Fibroblast of peridontal ligament (primary cell): ENCODE data around the gene C3orf38.
"Not testable (repeated sequence)": the region's sequence is repeated elsewhere in the genome, so short reads cannot be mapped to it uniquely, and the experiment has no call there.

Experiments
- DNase-seq: peaks from one replicate; pipeline ENCODE4 v3.0.0-alpha.2; 2010; ENCODE audit errors: extremely low read depth

C3orf38 gene

GRCh38 chr3:88152841-88153240 is 3.1 kb downstream of the C3orf38 start:
- DNase-seq = no peak

- DNase-seq = no peak
Observed at GRCh38 chr3:88166419-88166971, 16.7 kb downstream of the C3orf38 start.

DNA sequence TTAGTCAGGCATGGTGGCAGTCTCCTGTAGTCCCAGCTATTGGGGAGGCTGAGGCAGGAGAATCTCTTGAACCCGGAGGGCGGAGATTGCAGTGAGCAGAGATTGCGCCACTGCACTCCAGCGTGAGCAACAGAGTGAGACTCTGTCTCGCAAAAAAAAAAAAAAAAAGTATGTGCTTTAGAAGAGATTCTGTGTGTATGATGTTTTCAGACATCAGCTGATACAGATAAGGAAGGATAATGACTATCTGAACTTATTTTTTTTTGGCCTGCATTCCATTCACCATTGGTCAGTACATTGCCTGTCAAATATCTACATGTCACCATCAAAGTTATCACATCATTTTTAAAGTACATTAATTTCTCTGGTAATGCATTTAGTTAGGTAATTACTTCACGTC is 17.4 kb downstream of the C3orf38 start:
- no peak for DNase-seq

- DNase-seq = peak; percentile 11
Observed at GRCh38 chr3:88167704-88168103, 17.9 kb downstream of the C3orf38 start.

DNA sequence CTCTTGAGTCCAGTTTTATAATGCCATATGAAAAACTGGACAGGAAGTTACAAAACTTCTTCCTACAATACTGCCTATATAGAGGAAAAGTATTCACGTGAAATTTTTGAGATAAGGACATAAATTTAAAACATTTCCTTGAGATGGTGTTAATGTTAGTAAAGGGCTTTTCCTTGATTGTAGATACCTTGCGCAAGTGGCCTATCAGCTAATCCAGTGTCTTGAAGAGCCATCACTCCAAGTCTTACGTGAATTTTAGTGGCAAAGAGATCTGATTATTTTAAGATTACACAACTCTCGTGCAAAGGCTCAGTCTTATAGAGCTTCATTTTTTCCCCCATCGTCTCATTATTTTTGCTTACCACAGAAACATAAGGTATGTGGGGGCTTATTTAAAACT is 18.4 kb downstream of the C3orf38 start:
- DNase-seq = no peak

DNA sequence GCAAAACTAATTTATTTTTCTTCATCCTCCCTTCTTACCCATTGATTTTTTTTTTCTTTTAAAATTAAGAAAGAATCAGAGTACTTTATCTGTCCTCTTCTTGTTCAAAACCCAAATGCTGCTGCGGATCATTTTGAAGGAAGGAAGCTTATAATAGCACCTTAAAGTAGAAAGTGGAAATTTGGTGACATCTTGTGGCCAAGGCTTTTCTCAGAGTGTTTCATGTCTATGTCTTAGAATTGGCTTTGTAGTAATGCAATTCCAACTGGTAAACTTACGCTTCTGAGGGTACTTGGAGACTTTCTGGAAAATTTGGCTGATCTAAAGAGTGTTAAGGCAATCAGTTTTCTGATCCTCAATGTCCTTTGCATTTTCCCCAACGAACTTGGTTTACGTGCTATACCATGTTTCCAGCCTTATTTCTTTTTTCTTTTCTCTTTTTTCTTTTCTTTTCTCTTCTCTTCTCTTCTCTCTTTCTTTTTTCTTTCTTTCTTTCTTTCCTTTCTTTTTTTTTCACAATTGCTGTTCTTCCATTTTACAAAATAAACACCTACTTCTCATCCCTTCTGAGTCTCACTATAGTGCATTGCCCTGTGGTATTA is 30.7 kb downstream of the C3orf38 start:
- DNase-seq = peak; percentile 80

GRCh38 chr3:88182165-88182918 is 32.6 kb downstream of the C3orf38 start:
- DNase-seq = not testable (repeated sequence)

DNA sequence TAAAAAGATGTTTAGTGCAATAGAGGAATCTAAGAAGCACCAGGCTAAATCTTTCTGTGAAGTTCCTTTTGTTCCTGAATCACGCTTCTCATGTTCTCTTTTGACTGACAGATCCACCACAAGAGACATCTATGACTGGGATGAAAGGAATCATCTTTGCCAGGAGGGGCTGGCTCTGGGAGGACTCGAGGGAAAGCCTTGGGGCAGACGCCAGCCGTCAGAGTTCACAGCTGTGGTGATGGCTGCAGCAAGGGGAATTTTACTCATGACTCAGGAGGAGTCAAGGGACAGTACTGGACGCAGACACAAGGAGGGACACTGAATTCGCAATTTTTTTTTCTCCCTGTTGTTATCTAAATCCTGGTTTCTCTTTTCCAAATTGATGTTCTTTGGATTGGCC is 38.7 kb downstream of the C3orf38 start:
- DNase-seq = peak; percentile 29

DNA sequence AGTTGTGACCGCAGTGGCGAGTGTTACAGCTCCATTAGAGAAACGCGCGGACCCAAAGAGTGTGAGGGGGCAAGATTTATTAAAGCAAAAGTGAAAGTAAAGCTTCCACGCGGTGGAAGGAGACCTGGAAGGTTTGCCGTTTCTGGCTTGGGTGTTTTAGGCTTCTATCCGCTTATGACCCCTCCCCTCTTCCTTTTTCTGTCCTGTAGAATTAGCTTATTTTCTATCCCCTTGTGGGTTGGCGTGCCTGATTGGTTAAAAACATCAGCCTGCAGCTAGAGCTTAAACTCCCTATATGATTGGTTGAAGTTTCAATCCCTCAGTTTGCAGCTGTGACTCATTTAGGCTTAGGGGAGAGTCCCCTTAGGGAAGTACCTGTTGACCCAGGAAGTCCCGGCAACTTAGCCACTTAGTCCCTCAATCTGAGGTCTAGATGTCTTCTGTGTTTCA is 39.6 kb downstream of the C3orf38 start:
- DNase-seq = no peak

DNA sequence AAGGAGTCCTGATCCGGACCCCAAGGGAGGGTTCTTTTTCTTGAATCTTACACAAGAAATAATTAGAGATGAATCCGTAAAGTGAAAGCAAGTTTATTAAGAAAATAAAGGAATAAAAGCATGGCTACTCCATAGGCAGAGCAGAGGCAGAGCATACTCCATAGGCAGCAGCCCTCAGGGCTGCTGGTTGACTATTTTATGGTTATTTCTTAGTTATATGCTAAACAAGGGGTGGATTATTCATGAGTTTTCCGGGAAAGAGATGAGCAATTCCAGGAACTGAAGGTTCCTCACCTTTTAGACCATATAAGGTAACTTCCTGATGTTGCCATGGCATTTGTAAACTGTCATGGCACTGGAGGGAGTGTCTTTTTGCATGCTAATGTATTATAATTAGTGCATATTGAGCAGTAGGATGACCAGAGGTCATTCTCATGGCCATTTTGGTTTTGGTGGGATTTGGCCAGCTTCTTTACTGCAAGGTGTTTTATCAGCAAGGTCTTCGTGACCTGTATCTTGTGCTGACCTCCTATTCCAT is 42.2 kb downstream of the C3orf38 start:
- DNase-seq = no peak

DNA sequence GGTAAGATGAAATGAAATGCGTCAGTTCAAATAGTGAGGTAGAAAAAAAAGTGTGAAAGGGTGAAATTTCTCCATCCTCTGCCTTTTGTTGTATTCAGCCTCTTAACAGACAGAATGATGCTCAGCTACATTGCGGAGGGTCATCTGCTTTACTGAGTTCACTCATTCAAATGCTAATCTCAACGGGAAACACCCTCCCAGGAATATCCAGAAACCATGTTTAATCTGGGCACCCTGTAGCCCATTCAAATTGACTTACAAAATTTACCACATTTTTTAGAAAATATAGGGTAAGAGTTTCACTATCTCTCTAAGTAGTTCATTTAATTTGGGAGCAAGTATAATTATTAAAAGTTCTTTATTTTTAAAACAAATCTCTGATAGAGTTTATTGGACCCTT is 42.9 kb downstream of the C3orf38 start:
- DNase-seq = no peak

GRCh38 chr3:88195951-88196434 is 46.2 kb downstream of the C3orf38 start:
- DNase-seq = peak; percentile 71

- no peak for DNase-seq
Observed at GRCh38 chr3:88198121-88198520, 48.4 kb downstream of the C3orf38 start.

- peak; percentile 84 for DNase-seq
Observed at GRCh38 chr3:88203642-88204055, 53.9 kb downstream of the C3orf38 start.
